GM10847 (cell line): Measurements from ENCODE around the gene TCAP.

ENCODE experiments used
- POLR2A ChIP-seq: IDR thresholded peaks from 2 replicates; pipeline ENCODE4 v1.6.1; 2011; ENCODE audit not compliant: insufficient read length; ENCODE audit errors: extremely low read depth

Gene TCAP

DNA sequence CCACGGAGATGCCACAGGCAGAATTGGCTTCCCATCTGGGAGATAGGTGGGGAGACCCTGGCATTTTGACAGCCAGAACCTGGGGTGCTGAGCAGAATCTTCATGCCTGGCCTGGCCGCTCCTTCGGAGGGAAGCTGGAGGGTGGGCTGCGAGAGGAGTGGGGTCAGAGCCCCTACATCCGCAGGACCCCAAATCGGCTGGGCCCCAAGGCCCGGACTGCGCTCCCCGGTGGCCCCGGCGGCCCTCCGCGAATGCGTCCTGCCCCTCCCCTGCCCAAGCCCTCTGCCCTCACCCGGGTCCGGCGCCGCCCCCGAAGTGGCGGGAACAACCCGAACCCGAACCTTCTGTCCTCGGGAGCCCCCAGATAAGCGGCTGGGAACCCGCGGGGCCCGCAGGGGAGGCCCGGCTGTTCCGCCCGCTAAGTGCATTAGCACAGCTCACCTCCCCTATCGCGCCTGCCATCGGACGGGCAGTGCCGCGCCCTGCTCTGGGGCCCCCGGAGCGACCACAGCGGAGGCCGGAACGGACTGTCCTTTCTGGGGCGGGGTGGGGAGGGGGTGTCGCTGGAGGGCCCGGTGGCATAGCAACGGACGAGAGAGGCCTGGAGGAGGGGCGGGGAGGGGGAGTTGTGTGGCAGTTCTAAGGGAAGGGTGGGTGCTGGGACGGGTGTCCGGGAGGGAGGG, 2.3 kb downstream of the TCAP start:
- no peak for TF ChIP-seq POLR2A

DNA sequence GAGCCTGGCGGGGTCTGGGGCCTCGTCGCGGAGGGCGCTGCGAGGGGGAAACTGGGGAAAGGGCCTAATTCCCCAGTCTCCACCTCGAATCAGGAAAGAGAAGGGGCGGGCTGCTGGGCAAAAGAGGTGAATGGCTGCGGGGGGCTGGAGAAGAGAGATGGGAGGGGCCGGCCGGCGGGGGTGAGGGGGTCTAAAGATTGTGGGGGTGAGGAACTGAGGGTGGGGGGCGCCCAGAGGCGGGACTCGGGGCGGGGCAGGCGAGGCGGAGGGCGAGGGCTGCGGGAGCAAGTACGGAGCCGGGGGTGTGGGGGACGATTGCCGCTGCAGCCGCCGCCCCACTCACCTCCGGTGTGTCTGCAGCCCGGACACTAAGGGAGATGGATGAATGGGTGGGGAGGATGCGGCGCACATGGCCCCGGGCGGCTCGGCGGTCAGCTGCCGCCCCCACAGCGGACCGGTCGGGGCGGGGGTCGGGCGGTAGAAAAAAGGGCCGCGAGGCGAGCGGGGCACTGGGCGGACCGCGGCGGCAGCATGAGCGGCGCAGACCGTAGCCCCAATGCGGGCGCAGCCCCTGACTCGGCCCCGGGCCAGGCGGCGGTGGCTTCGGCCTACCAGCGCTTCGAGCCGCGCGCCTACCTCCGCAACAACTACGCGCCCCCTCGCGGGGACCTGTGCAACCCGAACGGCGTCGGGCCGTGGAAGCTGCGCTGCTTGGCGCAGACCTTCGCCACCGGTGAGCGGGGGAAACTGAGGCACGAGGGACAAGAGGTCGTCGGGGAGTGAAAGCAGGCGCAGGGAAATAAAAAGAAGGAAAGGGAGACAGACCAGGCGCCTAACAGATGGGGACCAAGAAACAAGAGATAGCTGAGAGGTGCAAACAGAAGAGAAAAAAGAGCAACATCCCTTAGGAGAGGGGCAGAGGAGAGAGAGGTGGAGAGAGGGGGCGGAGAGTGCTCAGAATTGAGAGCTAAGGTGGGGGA, 3.1 kb downstream of the TCAP start, which contains the start of gene PNMT:
Gene PNMT, plus strand, starts transcription at position 509 of the 980 bp plus-strand sequence. Its CDS starts 23 bp downstream, at position 532.
- no peak for TF ChIP-seq POLR2A

DNA sequence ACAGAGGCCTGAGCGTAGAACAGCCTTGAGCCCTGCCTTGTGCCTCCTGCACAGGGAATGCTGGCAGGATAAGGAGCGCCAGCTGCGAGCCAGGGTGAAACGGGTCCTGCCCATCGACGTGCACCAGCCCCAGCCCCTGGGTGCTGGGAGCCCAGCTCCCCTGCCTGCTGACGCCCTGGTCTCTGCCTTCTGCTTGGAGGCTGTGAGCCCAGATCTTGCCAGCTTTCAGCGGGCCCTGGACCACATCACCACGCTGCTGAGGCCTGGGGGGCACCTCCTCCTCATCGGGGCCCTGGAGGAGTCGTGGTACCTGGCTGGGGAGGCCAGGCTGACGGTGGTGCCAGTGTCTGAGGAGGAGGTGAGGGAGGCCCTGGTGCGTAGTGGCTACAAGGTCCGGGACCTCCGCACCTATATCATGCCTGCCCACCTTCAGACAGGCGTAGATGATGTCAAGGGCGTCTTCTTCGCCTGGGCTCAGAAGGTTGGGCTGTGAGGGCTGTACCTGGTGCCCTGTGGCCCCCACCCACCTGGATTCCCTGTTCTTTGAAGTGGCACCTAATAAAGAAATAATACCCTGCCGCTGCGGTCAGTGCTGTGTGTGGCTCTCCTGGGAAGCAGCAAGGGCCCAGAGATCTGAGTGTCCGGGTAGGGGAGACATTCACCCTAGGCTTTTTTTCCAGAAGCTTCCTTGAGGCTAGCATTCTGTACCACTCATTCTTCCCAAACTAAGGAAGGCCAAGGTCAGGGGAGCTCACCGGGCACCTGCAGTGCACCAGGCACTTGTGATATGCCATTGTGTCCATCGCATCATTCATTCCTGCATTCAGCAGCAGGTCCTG, 5.0 kb downstream of the TCAP start:
- TF ChIP-seq POLR2A = no peak

DNA sequence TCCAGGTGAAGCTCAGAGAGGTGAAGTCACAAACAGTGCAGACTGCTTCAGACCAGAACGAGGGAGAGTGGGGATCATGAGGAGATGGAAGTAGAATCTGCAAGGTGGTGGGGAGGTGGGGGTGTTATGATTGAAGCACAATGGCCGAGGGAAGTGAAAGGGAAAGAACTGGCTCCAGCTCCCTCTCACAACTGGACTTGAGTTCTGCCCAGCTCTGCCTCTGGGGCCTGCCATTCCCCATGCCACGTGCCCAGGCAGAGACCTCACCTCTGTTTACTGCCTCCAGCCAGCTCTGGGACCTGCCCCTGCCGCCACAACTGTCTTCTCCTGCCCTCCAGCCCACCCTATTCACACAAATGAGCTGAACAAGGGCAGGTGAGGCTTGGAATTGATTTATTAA, 5.6 kb downstream of the TCAP start:
- no peak for TF ChIP-seq POLR2A

DNA sequence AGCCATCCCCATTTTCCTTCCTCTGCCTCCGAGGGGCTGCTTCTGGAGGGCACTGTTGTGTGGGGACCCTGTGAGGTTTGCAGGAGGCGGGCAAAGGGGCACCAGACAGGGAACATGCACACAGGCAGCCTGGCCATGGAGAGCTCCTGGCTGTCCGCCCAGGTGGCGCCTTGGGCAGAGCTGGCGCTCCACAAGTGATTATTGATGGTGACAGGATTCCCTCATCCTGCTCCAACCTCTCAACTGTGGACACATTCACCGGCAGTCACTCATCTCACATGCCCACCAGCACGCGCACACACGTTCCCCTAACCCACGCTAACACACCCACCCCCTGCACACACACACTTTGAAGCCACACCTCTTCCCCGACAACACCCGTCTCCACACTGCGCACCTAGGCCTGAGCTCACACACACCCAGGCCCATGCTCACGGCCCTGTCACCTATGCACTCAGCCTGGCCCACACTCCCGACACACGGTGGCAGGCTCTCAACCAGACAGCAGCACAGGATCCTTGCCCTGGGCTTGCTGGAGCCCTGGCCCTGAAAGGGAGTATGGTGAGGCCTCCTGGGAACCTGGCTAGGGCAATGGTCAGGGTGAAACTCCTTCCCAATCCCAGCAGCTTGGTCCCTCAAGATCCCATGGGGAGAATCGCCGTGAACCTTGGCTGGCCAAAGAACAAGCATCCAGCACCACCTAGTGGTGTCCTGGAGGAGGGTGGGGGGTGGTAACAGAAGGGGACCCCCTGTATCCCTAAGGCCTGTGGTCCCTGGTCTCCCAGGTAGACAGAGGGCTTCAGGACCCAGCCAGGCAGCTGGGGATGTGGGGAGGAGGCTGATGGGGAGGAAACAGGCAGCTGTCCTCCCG, 6.7 kb downstream of the TCAP start:
- no peak for TF ChIP-seq POLR2A

DNA sequence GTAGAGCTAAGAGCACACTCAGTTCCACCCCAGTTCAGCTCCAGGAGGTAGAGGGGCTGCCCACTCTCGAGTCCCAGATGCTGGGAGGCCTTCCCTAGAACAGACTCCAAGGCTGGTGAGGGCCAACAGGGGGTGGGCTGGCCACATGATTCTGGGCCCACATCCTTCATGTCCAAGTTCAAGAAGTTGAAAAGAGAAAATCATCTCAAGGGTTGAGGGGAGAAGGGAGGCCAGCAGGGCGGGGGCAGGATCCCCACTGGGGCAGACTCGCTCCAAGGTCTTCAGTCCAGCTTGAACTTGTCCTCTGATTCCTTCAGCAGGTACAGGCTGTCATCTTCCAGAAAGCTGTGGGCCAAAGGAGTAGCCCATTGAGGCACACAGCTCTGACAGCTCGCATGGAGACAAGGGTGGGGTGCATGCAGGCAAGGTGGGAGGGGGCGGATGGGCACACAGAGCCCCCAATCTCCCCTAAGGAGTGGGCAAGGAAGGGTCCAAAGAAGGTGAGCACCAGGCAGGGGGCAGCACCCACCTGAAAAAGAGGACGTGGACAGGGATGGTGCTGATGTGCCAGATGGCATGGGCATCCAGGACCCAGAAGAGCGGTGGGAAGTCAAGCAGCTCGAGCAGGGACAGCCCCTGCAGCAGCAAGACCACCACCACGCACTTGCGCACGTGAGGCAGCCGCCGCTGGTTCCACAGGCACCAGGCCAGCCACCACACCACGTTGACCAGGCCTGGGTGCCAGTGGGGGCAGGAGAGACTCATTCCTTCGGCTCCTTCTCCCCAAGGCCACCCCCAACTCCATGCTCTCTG, 7.6 kb downstream of the TCAP start:
- no peak for TF ChIP-seq POLR2A

DNA sequence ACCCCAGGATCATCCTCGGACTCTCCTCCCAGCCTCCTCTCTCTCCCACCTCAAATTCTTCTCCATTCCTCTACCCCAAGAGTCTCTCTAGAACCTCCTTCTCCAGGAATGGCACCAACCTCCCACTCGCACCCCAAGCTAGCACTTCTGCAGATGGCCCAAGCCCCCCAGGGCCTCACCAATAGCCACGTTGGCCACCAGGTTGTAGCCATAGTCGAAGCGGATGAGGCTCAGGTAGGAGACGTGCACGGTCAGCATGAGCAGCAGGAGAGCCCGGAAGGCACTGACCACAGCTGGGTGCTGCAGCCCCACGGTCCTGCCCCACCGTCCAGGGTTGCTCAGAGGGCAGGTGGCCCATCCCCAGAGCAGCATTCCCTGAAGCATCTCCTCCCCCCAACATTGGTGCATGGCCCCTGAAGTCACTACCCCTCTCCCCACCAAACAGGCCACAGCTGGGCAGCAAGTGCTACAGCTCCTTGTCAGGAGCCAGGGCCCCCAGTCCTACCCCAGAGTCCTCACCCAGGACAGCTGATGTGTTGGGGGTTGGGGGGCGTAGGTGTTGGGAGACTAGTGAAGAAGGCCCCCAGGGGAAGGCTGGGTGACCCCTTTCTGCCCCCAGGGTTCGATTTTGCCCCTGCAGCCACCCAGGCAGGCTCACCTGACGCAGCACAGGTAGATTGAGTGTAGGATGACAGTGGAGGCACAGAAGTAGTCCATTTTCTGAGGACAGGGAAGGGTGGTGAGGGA, 8.4 kb downstream of the TCAP start:
- no peak for TF ChIP-seq POLR2A

DNA sequence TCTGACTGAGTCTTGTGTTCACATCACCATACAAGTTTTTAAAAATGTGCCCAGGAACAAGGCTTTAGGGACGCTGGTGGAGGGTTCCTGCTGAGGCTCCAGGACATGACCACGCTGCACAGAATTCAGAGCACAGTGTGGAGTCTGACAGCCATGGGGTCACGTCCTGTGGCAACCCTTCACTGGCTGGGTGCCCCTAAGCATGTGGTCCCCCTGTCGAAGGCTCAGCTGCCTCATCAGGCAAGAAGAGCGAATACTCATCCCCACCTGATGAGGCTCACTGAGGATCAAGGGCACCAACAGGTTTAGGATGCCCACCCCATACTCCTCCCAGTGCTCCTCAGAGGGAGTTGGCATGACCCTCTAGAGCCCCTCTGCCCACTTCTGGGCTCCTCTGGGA, 9.0 kb downstream of the TCAP start:
- TF ChIP-seq POLR2A = no peak

DNA sequence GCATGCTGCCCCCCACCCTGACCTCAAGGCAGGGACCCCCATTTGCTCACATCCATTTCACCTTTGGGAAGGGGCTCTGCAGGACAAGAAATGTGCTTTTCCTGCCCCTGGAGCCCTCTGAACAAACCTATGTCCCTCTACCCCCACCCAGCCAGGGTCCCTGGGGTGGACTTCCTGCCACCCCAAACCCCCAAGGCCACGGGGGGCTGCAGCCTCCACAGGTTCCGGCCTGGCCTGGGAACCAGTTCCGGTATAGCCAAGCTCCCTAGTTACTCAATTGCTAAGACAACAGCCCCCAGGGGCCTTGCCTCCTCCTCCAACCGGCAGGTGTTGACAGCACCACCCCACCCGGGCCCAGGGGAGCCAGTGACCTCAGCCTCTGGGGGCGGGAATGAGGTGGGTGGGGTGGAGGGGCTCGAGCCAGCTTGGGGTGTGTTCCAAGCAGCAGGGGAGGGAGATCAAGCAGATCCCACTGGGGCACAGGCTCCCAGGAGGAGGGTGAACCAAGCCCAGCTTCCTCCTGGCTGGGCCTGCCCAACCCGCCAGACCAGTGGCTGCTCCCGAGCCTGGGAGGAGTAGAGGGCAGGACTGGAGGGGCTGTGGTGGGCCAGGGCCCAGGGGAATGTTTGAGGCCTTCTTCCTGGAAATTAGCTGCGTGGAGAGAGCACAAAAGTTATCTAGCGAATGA, 9.7 kb downstream of the TCAP start:
- no peak for TF ChIP-seq POLR2A

DNA sequence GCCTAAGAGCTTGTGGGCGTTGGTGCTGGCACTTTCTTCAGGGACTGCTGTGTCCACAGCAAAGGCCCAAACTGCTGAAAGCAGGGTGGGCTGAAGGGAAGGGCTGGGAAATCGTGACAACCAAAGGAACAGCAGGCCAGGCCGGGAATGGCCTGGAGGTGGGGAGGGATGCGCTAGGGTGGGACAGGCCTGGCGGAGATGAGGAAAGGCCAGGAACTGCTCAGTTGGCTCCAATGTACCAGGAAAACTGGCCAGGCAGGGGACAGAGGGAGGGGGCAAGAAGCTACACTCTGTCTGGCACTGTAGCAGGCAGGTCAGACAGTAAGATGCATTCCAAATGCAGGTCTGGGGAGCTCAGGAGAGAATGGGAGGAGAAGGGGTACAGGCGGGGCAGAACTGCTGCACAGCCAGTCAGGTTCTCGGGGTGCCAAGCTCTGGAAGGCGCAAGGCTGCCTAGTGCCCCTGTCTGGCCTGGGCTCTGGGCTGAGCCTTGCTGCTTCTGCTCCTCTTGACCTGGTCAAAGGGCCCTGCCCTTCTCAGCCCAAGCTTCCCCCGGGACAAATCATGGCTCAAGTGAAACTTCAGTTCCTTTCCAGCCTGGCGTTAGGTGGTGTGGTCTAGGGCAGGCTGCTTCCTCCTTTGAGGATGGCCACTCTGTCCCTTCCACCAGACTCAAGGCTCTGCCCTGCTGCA, 10.4 kb downstream of the TCAP start:
- no peak for TF ChIP-seq POLR2A

DNA sequence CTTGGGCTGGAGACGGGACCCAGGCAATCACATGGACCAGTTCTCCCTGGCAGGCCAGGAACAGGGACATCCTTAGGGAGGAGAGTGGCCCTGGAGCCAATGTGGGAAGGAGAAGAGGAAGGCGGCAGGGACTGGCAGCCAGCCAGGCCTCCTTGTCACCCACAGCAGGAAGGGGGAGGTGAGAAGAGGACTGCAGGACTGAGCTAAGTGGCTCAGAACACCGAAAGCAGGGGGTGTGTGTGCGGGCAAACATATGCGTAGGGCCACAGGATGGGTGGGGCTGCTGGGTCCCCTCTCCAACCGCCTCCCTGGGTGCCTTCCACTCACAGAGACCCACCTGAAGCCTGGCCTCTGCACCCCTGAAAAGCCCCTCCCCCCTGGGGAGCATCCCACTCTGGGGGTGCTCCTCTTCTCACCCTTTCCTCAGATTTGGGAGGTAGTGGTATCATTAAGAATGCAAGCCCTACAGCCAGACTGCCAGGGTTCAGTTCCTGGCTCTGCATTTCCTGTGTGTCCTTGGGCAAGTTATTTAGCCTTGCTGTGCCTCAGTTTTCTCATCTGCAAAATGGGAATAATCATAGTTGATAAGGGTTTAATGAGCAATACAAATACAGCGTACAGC, 11.2 kb downstream of the TCAP start:
- TF ChIP-seq POLR2A = no peak
